ENCODE data around the gene TNFSF15.

DNA sequence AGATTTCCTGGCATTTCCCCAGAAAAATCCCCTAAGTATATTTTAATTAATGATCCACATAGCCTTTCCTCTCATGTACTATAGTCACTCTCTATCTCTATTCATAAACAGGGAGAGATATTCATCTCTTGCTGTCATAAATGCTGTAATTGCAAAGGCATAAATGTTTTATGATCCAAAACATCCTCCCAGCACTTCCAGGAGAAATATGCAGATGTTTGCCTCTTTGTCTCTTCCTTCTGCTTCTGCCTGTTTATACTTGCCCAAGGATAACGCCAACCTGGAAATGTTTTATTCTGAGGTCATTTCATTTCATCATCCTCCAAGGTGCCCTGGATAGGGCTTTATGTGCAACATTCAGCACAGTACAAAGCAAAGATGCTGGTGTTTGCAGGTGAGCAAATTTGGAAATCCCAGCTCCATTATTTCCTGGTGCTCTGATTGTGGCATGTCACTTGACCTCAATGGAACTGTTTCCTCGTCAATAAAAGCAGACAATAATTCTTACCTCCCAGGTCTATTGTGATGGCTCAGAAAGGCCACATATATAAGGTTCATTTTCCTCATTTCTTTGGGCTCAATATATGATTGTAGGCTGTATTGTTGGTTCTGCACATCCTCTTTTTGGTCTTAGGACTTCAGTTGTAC, 6.9 kb downstream of the TNFSF15 start:
- no peak for TF ChIP-seq SMC3 (IDR thresholded peaks at IDR 0.05; ENCODE audit: low read depth, low read length)
- no peak for TF ChIP-seq MAZ (IDR thresholded peaks at IDR 0.05; ENCODE audit: borderline replicate concordance, low read depth, low read length)
- TF ChIP-seq, protein P1, sequence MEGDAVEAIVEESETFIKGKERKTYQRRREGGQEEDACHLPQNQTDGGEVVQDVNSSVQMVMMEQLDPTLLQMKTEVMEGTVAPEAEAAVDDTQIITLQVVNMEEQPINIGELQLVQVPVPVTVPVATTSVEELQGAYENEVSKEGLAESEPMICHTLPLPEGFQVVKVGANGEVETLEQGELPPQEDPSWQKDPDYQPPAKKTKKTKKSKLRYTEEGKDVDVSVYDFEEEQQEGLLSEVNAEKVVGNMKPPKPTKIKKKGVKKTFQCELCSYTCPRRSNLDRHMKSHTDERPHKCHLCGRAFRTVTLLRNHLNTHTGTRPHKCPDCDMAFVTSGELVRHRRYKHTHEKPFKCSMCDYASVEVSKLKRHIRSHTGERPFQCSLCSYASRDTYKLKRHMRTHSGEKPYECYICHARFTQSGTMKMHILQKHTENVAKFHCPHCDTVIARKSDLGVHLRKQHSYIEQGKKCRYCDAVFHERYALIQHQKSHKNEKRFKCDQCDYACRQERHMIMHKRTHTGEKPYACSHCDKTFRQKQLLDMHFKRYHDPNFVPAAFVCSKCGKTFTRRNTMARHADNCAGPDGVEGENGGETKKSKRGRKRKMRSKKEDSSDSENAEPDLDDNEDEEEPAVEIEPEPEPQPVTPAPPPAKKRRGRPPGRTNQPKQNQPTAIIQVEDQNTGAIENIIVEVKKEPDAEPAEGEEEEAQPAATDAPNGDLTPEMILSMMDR (conservative IDR thresholded peaks at IDR 0.05; ENCODE audit: low read depth, low read length) = no peak
- no peak for TF ChIP-seq CEBPB (IDR thresholded peaks at IDR 0.05; ENCODE audit: low read depth, low read length)
- no peak for TF ChIP-seq RCOR1 (IDR thresholded peaks at IDR 0.05; ENCODE audit: insufficient replicate concordance, low read length)
- TF ChIP-seq MXI1 (IDR thresholded peaks at IDR 0.05; ENCODE audit: borderline replicate concordance, low read depth, low read length) = no peak
- no peak for TF ChIP-seq POLR2A (IDR thresholded peaks at IDR 0.05; ENCODE audit: low read depth, low read length)
- TF ChIP-seq NFE2L2 (IDR thresholded peaks at IDR 0.05; ENCODE audit: low read depth, low read length) = no peak
- TF ChIP-seq, protein P2, sequence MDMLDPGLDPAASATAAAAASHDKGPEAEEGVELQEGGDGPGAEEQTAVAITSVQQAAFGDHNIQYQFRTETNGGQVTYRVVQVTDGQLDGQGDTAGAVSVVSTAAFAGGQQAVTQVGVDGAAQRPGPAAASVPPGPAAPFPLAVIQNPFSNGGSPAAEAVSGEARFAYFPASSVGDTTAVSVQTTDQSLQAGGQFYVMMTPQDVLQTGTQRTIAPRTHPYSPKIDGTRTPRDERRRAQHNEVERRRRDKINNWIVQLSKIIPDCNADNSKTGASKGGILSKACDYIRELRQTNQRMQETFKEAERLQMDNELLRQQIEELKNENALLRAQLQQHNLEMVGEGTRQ (IDR thresholded peaks at IDR 0.05; ENCODE audit: low read depth, low read length) = no peak
- no peak for TF ChIP-seq CHD1 (IDR thresholded peaks at IDR 0.05; ENCODE audit: low read depth, low read length)
- no peak for TF ChIP-seq RAD21 (IDR thresholded peaks at IDR 0.05; ENCODE audit: low read length)
- TF ChIP-seq RFX5 (IDR thresholded peaks at IDR 0.05; ENCODE audit: low read depth, low read length) = no peak
- TF ChIP-seq, protein P3, sequence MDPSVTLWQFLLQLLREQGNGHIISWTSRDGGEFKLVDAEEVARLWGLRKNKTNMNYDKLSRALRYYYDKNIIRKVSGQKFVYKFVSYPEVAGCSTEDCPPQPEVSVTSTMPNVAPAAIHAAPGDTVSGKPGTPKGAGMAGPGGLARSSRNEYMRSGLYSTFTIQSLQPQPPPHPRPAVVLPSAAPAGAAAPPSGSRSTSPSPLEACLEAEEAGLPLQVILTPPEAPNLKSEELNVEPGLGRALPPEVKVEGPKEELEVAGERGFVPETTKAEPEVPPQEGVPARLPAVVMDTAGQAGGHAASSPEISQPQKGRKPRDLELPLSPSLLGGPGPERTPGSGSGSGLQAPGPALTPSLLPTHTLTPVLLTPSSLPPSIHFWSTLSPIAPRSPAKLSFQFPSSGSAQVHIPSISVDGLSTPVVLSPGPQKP (IDR thresholded peaks at IDR 0.05; ENCODE audit: borderline replicate concordance, low read depth, low read length) = no peak

Data from IMR-90 (cell line).